HFF-Myc (cell line): ENCODE data around the gene RAC3.

Experiments
- DNase-seq: peaks from one replicate; pipeline ENCODE4 v3.0.0-alpha.2; 2011; ENCODE audit warnings: low read depth; ENCODE audit errors: extremely low read depth
- H3K4me3 ChIP-seq: replicated peaks from 2 replicates; pipeline ENCODE4 v1.5.1; 2011; ENCODE audit warnings: low read depth, mild to moderate bottlenecking, control low read depth, low read length
- TF ChIP-seq, protein P1 (sequence below): IDR thresholded peaks from 2 replicates; pipeline ENCODE4 v1.5.1; 2012; ENCODE audit warnings: mild to moderate bottlenecking, low read depth, low read length, control low read depth; ENCODE audit errors: missing control alignments

Gene RAC3

DNA sequence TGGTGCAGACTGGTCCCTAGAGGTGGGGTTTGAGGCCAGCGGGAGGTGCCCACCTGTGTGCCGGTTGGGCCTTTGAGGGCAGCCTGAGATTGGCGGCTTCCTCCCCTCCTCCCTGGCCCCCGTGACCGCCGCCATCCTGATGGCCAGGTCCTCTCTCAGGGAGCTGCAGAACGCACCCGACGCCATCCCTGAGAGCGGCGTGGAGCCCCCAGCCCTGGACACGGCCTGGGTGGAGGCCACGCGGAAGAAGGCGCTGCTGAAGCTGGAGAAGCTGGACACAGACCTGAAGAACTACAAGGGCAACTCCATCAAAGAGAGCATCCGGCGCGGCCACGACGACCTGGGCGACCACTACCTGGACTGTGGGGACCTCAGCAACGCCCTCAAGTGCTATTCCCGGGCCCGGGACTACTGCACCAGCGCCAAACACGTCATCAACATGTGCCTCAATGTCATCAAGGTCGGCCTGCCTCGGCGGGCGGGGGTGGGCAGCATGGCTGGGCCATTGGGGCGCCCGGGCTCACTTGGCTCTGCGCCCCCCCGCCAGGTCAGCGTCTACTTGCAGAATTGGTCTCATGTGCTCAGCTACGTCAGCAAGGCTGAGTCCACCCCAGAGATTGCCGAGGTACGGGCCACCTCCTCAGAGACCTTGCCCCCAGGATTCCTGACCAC, 23.0 kb downstream of the RAC3 start:
- TF ChIP-seq, protein P1, sequence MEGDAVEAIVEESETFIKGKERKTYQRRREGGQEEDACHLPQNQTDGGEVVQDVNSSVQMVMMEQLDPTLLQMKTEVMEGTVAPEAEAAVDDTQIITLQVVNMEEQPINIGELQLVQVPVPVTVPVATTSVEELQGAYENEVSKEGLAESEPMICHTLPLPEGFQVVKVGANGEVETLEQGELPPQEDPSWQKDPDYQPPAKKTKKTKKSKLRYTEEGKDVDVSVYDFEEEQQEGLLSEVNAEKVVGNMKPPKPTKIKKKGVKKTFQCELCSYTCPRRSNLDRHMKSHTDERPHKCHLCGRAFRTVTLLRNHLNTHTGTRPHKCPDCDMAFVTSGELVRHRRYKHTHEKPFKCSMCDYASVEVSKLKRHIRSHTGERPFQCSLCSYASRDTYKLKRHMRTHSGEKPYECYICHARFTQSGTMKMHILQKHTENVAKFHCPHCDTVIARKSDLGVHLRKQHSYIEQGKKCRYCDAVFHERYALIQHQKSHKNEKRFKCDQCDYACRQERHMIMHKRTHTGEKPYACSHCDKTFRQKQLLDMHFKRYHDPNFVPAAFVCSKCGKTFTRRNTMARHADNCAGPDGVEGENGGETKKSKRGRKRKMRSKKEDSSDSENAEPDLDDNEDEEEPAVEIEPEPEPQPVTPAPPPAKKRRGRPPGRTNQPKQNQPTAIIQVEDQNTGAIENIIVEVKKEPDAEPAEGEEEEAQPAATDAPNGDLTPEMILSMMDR: no peak
- no peak overlapping the region for H3K4me3 ChIP-seq
- DNase-seq: no peak

DNA sequence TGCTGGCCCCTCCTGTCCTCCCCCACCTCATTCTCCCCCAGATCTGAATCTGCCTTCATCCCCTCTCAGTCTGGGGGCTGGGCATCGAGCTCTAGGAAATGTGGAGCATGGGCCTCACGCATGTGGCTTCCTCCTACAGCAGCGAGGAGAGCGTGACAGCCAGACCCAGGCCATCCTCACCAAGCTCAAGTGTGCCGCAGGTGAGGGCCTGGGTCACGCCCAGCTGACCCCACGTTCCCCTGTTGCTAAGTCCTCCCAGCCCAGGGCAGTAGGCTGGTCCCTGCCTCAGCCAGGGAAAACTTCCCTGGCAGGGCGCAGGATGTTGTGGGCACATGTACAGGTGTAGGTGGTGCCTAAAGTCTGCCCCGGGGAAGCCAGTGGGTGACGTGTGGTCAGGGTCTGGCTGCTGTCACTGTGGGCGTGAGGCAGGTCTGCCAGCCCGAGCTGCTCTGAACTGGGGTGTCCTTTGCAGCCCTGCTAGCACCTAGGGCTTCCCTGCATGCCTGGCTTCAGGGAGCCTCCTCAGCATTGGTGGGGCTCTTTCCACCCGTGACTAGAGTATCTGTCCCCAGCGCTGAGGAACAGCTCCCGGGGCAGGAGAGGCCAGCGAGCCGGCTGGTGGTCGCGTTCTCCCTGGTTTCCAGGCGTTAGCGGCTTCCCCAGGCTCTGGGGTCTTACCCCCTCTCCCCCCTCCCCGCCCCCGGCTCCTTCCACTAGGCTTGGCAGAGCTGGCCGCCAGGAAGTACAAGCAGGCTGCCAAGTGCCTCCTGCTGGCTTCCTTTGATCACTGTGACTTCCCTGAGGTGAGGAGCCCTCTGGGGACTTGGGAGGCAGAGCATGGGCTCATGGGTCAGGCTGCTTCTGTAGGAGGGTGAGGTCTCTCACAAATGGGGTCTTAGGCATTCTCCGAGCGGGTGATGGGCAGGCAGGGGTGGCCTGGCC, 23.8 kb downstream of the RAC3 start:
- TF ChIP-seq, protein P1: no peak
- no peak overlapping the region for H3K4me3 ChIP-seq
- DNase-seq: no peak

- no peak overlapping the region for H3K4me3 ChIP-seq
- TF ChIP-seq, protein P1: no peak
- no peak for DNase-seq
These were observed 24.7 kb downstream of the RAC3 start for GRCh38 chr17:82055965-82056728.

DNA sequence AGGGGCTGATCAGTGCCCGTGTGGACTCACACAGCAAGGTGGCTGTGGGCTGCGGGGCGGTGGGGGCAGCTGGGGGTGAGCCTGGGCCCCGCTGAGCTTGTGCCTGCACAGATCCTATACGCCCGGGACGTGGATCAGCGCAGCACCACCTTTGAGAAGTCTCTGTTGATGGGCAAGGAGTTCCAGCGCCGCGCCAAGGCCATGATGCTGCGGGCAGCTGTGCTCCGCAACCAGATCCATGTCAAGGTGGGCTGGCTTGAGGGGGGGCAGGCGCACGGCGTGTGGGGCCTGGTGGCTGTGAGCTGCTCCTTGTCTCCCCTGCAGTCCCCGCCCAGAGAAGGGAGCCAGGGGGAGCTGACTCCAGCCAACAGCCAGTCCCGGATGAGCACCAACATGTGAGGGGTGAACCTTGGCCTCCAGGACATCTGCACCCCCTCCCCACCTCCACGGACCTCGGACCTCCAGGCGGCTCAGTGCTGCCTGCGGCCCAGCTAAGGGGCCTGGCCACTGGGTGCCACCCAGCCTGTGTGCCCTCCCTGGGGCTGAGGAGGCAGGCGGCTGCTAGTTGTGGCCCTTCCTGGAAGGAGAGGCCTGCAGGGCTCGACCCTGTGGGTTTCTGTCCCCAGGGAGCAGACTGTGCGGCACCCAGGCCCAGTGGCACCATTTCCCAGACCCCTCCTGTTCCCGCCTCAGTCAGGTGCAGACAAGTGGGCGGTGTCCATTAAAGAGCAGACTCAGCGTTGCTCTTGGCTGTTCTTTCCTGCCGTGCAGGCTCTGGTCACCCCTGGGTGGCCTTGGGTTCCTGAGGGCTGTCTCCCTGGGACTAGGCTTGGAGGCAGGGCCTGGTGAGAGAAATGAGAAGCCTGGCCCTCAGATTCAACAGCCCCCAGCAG, 25.5 kb downstream of the RAC3 start:
- TF ChIP-seq, protein P1: no peak
- no peak overlapping the region for H3K4me3 ChIP-seq
- DNase-seq: no peak

DNA sequence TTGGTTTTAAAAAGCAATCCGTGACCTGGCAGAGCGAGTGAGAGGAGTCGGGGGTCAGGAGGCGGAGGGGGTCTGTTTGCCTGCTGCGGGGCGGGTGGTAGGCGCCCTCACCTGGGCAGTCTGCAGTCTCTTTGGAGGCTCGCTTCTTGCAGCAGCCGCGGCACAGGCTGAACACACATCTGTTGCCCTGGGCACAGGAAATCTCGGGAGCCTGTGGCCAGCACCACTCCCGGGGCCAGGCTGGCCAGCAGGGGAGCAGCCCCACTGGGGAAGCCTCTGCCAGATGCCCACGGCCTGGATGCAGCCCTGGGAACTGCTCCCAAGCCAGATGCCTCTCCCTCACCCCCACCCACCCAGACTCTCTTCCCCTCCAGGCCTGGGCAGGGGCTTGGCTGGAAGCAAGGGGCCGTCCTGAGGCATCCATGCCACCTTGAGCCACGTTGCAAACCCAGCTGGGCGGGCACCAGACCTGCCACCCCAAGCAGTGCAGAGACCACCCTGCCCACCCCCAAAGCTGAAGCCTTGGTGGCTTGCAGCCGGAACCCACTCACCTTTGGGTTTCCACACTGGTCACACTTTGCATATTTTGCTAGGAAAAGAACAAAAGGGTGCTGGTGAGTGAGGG, 26.9 kb downstream of the RAC3 start:
- no peak overlapping the region for H3K4me3 ChIP-seq
- no peak for DNase-seq
- TF ChIP-seq, protein P1: no peak
